HG03060 (cell line): ENCODE measurements around the gene XRCC4.
A peak's percentile ranks its signal among the peaks of the same experiment; 100 is the strongest.

Source experiments
- ATAC-seq: cut with Tn5 transposase; IDR thresholded peaks from one replicate; pipeline ENCODE4 v1.9.1; 2021; ENCODE audit warnings: low read depth, moderate number of reproducible peaks; ENCODE audit not compliant: unreplicated experiment

XRCC4 gene

DNA sequence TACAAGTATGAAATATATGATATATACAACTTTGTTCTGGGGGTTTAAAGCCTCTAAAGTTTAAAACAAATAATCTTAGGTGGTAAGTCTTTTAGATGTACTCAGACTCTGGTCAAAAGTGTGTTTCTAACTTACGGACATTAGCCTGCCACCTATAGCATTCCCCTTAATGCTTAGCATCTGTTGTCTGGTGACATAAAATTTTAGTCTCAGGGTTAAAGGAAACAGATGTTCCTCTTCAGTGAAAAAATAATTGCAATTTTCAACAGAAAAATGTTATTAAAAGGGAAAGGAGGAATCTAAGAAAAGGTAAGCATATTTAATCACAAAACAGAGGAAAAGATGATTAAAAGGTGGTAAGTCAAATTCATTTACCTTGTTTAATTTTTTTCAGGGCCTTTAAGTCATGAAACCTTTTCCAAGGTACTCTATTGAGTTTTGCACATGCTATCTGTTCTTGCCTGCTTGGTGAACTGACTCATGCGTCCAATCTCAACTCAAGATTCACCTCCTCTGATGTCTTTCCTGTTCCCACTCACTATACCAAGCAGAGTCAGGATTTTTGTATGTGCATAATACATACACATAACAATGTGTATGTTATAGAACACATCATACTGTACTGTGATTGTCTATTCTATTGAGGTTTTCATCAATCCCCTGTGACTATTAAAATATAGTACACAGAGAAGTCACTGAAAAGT is 8.1 kb upstream of the XRCC4 start:
- ATAC-seq: no peak

DNA sequence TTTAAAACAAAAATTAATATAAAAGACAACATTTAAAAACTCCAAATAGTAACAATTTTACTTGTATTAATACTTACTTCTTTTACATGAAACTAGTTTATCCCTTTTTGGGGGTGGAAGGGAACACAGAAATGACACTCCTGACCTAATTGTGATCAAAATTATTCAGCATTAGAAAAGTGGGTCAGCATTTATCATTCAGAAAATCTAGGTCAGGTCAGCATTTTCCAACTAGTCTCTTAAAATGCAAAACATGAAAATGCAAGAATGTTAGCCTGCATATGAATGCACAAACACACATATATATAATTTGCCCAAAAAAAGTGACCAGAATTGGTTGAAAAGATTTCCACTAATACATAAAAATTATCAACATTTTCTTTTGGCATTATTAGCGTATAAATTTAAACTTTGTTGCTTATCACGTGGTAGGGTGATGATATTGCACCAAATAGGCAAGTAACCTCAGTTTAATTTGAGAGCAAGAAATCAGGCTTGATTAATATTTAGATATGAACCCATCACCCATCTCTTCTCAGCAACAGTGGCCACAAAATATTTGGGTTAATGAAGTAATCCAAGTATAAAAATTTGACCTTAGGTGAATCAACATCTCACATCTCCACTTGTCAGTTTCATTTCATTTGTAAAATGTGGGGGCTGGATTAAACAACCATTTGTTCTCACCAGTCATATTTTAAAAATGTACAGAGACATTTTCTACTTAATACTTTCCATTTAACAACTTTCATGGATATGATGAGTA is 5.9 kb upstream of the XRCC4 start:
- ATAC-seq: no peak

DNA sequence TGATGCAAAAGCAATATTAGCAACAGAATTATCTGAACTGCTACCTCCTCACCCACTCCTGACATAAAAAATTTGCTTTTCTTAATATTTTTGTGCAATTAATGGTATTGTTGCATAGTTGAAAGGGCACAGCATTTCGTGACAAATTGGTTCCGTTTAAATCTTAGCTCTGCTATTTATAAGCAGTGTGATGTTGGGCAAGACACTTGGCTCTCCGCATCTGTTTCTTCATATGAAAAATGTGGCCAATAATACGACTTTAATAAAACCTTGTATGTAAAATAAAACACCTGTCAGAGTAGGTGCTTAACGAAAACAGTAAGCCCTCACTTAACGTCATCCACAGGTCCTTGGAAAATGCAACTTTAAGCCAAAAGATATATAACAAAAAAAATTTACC is 4.4 kb upstream of the XRCC4 start:
- no peak for ATAC-seq

DNA sequence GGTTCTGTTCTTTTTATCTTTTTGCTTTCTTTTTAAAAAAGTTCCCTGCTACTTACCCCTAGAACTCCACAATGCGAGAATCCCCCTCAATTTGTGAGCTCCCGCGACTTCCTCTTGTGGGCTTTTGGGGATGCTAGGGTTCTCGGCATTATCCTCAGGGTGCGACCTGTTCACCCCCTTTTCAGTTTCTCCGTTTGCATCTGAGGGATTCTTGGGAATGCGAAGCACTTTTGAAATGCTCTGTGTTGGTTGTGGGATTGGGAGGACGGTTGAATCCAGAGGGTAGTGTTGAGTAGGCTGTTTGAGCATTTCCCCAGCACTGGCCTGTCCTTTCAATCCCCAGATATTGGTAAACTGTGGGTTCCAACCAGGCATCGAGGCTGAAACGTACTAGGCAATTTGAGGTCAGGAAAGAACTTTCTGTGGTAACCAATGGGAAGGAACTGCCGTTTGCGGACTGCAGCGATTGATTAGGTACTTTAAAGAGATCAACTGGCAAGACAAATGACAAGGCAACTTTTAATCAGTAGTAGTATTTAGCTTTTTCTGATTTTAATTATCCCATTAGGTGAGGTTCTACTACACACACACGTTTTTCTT is 415 bp downstream of the XRCC4 start:
- ATAC-seq: peak; percentile 1

DNA sequence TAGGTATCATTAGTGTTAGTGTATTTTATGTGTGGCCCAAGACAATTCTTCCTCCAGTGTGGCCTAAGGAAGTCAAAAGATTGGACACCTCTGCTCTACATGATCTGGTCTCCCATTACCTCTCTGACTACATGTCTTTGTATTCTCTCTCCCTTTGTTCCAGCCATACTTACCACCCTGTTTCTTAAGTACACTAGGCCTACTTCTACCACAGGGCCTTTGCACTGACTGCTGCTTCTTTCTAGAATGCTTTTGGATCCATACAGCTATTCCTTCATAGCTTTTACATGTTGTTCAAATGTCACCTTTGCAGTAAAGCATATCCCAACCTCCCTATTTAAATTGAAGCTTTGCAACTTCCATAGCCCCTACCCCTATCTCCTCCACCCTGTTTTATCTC is 5.4 kb downstream of the XRCC4 start:
- no peak for ATAC-seq

DNA sequence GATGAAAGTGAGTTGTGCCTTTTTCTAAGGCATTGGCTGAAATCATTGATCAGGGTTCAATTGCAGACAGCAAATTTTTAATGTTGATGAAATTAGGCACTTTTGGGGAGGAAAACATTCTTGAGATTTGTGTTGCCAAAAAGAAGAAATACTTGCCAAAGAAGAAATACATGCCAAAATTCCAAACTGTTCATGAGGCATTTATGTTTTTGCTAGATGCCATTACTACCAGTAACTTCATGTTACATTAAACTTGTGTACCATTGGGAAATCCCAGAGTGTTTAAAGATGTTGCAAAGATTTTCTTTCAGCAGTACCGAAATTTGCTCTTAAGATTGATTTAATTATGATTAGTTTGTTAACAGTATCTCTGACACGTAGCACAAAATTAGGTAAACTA is 7.0 kb downstream of the XRCC4 start:
- no peak for ATAC-seq

DNA sequence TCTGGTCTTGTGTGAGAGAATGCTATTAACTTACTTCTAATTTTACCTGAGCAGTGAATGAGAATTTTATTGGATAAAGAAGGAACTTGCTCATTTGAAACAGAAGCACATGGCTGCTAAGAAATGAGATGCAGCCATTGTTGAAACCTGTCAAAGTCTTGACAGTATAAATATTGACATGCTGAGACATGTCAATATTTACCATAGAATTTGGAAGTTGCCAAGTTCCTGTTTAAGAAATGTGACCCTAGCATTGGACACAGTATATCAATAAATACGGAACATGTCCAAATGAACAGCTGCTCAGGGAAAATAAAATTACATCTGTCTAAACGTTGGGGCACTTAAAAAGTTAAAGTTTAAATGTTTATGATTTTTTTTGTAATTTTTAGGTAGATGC is 7.8 kb downstream of the XRCC4 start:
- ATAC-seq: no peak

DNA sequence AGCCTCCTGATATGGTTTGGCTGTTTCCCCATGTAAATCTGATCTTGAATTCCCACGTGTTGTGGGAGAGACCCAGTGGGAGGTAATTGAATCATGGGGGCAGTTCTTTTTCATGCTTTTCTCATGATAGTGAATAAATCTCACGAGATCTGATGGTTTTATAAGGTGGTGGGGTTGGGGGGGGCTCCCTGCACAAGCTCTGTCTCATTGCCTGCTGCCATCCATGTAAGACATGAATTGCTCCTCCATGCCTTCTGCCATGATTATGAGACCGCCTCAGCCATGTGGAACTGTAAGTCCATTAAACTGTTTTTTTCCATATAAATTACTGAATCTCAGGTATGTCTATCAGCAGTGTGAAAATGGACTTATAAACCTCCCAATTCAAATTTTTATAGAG is 12.8 kb downstream of the XRCC4 start:
- no peak for ATAC-seq

DNA sequence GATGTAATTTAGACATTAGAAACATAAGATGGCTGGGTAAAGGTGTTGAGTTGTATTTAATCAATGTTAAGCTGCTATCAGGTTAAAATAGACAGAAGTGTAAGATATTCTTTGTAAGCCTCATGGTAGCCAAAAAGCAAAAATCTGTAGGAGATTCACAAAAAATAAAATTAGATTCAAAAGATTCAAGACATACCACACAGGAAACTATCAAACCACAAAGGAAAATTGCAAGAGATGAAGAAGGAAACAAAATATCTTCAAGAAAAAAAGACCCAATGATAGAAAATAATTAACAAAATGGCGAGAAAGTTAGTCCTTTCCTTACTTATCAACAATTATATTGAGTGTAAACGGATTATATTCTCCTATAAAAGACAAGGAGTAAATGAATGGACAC is 15.3 kb downstream of the XRCC4 start:
- ATAC-seq: no peak

DNA sequence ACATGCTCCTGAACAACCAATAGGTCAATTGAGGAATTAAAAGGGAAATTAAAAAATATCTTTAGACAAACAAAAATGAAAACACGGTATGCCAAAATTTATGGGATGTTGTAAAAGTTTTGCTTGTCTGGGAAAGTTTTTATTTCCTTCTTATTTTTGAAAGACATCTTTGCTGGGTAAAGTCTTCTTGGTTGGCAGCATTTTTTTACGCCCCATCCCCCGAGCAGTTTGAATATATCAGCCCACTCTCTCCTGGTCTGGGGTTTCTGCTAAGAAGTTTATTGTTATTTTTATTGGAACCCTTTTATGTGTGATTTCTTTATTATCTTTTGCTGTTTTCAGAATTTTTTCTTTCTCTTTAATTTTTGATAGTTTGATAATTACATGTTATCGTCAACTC is 16.3 kb downstream of the XRCC4 start:
- ATAC-seq: no peak

DNA sequence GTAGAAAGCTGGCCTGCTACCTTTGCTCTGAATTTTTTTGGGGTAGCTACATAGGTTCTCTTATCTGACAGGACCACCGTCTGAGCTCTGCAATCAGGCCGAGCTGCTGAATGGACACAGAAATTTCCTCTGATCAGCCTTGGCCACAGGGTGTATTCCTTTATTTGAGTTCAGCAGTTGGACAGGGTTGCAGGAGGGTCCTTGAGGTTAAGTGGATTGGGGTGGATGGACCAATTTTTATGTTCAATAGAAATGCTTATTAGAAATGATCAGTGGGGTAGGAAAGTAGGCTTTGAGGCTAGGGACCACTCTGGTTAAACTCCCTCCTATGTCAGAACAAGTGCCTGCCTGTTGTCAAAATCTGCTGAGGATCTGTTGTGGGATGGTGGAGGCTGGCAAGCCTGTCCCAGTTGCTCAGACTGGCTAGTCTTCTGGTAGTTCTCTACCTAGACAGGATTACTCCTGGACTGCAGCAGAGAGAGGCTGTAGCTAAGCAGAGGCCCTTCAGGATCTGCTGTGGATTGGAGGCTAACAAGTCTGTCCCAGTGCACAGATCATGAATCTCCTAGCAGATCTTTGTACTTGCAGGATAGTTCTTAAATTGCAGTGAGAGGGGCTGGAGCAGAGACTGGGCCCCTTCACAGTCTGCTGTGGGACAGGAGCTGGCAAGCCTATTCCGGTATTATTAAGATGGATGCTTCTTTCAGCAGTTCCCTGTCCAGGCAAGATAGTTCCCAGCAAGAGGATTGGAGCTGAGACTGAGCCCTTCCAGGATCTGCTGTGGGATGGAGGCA is 18.0 kb downstream of the XRCC4 start:
- no peak for ATAC-seq

DNA sequence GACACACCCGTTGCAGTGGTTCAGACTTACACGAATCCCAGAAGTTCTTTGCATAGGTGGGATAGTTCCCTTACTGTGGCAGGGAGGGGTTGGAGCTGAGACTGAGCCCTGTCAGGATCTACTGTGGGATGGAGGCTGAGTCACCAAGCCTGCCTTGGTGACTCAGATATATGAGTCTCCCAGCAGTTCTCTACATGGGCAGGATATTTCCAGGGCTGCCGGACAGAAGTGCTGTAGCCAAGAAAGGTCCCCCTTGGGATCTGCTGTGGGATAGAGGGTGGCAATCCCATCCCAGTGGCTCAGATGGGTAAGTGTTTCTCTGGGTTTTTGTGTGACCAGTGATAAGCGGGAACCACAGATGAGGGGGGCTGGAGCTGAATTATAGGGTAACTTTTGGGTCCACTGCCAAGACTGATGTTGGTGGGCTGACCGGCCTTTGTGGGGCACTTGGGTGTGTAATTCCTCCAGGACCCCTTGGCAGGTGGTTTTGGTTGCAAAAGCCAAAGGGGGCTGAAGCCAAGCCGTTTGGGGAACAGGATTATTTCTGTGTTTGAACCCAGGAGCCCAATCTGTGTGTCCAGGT is 18.7 kb downstream of the XRCC4 start:
- no peak for ATAC-seq

DNA sequence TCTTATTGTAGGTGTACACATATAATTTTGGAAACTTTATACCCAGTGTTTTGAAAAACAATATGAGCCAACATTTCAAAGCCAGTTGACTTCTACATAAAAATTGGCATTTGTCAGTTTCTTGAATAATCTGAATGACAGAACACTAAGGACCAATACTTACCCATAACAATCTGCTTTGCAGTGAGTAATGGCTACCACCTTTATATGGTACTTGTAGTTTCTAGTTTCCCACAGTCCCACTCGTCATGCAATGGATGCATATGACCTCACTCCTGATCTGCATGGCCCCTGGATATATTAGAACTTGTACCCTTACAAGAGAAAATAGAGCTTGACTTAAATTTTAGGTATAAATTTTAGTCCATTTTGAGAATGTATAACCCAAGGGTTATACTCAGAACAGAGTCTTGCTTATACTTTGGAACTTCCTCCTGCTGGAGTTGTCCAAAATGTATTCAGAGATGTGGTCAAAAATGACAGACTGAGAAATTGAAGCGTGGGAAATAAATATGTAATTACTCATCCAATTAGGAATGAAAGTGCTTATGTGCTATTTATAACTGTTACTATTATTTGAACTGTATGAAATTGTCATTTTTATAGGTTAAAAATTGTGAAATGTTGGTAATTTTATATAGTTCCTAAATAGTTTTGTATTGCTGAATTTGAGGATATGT is 19.5 kb downstream of the XRCC4 start:
- no peak for ATAC-seq

DNA sequence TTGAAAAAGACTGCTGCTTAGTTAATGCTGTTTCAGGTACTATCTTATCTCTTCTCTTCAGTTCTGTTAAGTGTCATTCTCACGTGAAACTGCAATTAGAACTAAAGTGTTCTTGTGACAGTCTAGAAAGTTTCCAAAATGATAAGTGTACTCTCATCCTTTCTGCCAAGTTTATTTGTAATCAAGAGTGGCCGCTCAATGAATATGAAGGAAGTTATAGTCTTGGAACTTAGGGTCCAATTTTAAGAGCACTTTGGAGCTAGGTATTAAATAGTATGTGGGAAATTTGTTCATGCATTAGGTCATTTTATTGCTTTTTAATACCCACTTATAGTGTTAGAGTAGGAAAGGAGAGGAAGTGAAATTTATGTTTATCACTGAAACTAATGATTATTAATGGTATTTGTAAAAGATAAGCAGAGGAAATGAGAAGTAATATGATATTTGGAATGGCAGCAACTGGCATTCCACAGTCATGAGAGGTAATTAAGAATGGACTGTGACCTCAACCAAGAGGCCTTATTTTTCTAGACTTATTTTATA is 20.4 kb downstream of the XRCC4 start:
- no peak for ATAC-seq

DNA sequence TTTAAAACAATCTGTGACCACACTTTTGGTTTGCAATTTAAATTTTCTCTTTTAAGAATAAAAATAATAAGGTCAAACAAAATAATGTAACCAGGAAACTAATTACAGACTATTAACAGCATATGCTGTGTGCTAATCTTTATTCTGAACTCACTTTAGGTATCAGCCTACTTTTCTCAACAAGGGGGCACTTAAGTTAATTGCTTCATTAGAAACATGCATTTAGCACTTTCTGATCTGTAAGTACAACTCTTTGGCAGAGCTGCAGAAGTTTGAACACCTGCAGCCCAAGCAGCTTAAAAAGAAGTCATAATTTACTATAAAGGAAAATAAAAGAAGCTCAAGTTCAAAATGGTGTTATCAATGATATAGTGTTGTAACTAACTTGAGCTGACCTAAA is 21.7 kb downstream of the XRCC4 start:
- no peak for ATAC-seq

DNA sequence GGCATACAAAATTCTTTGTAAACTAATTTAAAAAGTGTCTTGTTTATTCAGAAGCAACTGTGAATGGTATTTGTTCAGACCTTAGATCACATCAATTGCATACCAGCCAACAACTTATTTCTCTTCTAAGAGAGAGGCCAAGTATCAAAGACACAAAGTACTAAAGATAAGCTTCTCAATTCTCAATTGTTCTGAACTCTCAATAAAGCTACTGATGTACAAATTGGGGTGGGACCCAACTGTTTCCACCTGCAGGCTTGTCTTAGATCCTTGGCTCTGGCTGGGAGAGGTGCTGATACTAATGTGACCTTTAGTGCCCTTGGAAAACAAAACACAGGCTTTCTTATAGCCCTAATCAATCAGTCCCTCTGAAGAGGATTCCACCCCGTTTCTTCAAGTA is 22.1 kb downstream of the XRCC4 start:
- no peak for ATAC-seq

DNA sequence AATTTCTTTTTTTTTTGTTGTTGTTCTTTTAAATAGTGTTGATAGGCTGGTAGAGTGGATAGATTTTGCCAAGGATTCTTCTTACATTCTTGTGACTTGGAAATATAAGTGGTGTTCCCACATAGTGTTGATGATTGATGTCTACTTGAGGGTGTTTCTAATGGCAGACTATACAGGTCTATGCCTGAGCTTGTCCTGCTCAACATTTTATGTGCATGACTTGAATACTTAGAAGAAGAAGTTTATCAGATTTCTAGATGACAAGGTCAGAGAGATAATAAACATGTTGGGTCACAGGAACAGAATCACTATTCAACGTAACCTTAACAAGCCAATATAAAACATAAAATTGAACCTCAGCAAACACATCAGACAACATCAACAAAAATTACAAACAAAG is 24.2 kb downstream of the XRCC4 start:
- ATAC-seq: no peak

DNA sequence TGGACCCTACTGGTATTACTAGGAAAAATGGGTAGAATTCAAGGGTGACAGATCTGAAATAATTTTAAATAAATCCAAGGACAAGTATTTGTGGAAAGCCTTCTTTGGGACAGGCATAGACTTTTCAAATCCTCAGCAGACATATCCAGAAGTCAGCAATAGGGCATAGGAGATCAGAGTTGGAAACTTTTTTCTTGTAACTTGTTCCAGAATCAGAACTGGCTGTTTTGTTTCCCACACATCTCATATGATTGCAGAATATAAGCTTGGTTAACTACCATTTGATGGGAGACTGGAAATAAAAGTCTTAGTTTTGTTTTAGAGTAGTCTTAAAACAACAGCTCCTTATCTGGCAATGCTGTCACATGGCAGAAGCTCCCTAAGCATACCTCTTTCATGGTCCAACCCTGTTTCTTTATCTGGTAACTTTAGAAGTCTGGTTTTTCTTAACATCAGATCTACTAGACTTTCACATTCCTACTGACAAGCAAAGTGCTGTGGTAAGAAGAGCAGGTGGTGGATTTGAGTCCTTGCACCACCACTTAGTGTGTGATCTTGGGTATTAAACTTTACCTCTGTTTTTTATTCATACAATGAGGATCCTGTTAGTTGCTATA is 25.1 kb downstream of the XRCC4 start:
- ATAC-seq: no peak

DNA sequence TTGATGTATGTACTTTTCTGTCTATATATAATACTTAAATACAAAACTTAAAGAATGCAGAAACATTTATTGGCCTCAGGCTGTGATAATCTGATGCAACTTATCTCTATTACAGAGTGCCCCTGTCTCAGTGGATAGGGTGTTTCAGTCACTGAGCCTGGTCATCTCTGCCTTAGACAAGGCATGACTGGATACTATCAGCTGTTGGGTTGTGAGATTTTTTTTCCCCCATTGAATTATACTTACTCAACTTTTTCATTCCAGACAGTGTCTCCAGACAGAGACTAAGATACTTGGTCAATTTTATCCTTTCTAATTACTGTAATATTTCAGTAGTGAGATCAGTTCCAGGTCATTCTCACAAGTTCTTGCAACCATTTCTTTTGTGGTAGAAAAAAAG is 26.7 kb downstream of the XRCC4 start:
- ATAC-seq: no peak
